ENCODE results near the gene MYRF. TPM values are rescaled to one million over a fixed set of nuclear protein-coding genes. Genes with fewer than 3 reads are reported as not detected.

Gene MYRF
- total RNA-seq, 1 experiment from 2014 or later = 1.0 TPM

GRCh38 chr11:61718621-61719302 lies 33.7 kb upstream of the MYRF start:
- no peak for DNase-seq (ENCODE audit: low spot score)

DNA sequence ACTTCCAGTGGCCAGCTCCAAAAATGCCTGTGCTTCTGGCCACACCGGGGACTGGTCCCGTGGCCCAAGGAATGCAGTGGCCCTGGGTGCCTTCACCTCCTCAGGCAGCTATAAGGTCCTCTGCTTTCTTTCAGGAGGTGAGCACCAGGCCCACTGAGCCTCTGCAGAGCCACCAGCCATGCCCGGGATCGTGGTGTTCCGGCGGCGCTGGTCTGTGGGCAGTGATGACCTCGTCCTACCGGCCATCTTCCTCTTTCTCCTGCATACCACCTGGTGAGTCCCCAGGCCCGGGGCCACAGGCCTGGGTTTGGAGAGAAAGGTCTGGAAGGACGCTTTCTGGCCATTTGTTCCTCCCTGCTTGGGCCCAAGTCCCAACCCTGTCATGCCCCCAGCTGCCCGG lies 32.5 kb upstream of the MYRF start:
- DNase-seq (ENCODE audit: low spot score) = no peak

DNA sequence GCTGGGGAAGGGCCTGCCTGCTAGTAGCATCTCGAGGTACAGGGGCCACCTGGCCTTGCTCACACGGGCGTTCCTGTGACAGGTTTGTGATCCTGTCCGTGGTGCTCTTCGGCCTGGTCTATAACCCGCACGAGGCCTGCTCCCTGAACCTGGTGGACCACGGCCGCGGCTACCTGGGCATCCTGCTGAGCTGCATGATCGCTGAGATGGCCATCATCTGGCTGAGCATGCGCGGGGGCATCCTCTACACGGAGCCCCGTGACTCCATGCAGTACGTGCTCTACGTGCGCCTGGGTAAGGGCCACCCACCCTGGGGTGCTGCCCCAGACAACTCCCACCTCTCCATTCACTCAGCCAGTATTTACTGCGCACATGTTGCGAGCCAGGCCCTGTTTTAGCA lies 31.8 kb upstream of the MYRF start:
- DNase-seq (ENCODE audit: low spot score) = no peak

DNA sequence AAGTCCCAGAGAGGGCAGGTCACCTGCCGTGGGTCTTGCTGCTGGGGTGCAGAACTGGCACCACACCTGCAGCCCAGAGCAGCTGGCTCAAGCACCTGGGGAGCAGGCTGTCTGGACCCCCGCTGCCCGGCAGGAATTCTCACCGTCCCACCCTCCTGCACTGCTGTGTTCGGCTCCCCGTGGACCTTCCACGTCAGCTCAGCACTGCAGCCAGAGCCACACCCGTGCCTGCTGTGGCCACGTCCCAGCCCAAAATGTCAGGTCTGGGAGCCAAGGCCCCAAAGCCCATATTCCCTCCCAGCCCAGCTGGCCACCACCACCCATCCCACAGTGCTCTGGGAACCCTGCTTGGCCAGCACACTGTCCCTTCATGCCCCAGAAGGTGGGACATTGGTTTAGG lies 28.0 kb upstream of the MYRF start:
- no peak for DNase-seq (ENCODE audit: low spot score)

DNA sequence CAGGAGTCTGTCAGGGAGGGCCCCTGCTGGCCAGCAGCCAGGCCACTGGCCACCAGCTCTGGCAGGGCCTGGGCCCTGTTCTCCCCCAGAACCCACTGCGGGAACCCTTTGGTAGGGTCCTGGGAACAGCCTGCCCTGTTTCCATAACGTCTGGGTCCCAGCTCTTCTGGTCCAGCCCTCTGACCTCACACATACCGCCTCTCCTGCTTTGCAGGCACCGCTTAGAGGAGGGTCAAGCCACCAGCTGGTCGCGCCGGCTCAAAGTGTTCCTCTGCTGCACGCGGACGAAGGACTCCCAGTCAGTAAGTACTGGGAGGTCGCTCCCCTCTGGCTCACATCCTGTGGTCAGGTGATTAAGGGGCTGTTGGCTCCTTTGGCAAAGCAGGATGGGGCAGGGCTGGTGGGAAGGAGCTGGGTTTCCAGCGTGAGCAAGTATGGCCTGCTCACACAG lies 26.6 kb upstream of the MYRF start:
- DNase-seq (ENCODE audit: low spot score) = peak; percentile 27

DNA sequence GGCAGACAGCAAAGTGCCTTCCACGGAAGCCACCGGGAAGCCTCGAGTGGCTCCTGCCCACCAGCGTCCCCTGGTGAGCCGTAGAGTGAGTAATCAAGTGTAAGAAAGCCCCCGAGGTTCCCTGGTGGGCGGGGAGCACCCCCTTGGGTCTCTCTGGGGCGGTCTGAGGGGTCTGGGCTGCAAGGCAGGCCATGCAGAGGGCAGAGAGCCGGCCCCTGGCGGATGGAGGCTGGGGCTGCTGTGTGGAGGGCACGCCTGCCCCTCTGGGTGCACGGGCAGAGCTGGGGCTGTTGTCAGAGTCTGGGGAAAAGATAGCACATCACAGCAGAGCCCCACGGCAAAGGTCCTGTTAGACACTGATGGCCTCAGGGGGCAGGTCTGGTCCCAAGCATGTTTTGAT lies 25.7 kb upstream of the MYRF start:
- no peak for DNase-seq (ENCODE audit: low spot score)

- no peak for DNase-seq (ENCODE audit: low spot score)
Measured at GRCh38 chr11:61727401-61727811, 25.0 kb upstream of the MYRF start.

- peak; percentile 23 for DNase-seq (ENCODE audit: low spot score)
Measured at GRCh38 chr11:61728066-61728939, 24.1 kb upstream of the MYRF start.

DNA sequence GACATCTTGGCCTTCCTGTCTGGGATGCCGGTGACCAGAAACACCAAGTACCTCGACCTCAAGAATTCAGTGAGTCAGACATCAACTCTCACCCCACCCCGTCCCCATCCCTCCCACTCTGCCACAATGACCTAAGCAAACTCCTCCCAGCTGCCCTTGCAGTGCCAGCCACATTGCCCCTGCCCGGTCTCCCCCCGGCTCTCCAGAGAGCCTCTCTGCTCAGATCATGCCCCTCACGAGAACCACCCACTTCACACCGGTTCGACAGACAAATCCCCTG lies 23.6 kb upstream of the MYRF start:
- DNase-seq (ENCODE audit: low spot score) = peak; percentile 80

GRCh38 chr11:61730240-61730994 lies 22.0 kb upstream of the MYRF start:
- DNase-seq (ENCODE audit: low spot score) = peak; percentile 21

GRCh38 chr11:61731211-61731951 lies 21.1 kb upstream of the MYRF start:
- DNase-seq (ENCODE audit: low spot score) = no peak

DNA sequence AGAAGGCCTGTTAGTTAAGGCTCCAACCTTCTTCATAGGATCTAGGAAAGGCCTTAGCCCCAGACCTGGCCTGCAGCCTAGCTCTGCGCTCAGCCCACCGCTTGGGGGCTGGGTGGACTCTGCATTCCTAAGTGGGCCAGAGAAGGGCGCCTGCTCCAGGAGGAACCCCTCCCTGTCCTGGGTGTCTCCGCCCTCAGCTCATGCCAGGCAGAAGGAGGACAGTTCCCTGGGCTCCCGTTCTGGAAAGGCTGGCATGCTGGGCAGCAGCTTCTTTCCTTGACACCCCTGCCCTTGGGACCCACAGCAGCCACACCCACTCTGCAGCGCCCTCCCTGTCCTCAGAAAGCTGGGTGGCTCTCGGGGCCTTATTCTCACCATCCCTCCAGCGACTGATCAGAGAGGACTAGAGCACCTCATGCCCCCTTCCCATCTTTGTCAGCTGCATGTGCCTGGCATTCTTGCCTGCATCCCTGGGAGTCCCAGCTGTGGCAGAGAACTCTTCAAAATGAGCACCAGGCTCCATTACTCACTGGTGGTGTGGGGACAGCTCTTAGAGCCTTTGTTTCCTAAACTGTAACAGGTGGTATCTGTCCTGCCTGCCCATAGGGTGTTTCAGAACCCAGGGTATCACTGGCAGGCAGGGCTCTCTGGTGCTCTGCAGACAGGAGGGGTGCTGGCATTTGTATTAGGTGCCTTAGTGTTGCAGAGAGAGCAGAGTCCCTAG lies 20.3 kb upstream of the MYRF start:
- DNase-seq (ENCODE audit: low spot score) = no peak

GRCh38 chr11:61732705-61733104 lies 19.7 kb upstream of the MYRF start:
- DNase-seq (ENCODE audit: low spot score) = no peak

DNA sequence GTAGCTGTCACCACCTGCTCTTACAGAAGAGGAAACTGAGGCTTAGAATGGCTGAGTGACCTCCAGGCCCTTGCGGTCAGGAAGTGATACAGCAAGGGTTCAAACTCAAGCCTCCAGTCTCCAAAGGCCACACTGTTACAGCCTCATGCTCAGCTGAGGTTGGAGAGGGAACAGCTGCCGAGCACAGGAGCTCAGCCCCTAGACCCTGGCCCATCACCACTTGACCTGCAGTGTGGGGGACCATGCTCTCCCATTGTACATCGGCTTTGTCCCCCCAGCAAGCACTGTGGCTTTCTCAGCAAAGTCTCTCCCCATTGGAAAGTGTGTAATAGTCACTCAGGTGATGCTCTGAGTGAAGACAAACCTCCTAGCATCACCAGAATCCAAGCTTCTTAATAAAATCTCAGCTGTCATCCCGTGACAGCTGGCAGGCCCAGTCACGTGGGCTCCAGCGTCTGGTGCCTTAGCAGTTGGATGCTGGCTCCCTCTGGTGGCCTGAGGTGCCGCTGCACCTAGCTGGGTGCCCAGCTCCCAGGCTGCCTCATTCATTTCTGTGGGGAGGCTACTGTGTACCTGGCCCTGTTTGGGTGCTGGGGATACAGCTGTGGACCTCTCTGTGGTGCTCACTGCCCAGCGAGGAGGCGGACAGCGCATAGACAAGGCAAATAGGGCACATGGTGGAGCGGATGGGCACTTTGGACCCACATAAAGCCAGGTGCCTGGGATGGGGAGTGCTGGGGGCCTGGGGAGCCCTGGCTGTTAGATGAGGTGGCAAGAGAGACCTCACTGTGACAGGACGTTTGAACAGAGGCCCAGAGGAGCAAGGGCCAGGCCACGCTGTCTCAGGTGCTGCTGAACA lies 19.1 kb upstream of the MYRF start:
- peak; percentile 77 for DNase-seq (ENCODE audit: low spot score)

DNA sequence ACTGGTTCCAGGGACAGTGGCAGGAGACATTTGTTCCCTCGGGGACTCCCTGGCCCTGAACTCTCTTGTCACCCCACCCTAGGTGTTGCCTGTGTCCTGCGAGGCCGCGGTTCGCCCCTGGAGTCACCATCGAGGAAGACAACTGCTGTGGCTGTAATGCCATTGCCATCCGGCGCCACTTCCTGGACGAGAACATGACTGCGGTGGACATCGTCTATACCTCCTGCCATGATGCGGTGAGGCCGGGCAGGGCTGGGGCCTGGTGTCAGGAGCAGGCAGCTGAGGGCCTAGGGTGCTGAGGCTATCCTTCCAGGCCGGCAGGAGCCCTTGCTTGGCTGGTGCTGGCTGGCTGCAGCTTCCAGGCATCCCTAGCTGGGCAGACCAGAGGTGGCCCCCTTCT lies 17.7 kb upstream of the MYRF start:
- no peak for DNase-seq (ENCODE audit: low spot score)

GRCh38 chr11:61735391-61735790 lies 17.0 kb upstream of the MYRF start:
- no peak for DNase-seq (ENCODE audit: low spot score)

- no peak for DNase-seq (ENCODE audit: low spot score)
Measured at GRCh38 chr11:61736310-61736709, 16.1 kb upstream of the MYRF start.

DNA sequence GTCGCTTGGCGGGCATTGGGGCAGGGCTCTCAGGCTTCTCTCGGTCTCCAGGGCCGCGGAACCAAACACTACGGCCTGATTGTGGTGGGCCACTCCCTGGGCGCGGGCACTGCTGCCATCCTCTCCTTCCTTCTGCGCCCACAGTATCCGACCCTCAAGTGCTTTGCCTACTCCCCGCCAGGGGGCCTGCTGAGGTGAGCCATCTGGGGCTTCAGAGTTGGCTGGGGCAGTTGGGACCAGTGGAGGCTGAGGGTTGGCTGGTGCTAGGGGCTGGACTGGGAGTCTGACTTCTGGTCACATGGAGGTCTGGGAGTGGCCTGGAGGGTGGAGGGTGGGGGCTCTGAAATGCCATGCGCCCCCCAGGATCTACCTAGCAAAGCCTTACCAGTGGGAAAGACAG lies 15.3 kb upstream of the MYRF start:
- DNase-seq (ENCODE audit: low spot score) = no peak

- DNase-seq (ENCODE audit: low spot score) = no peak
Measured at GRCh38 chr11:61737636-61738386, 14.6 kb upstream of the MYRF start.

GRCh38 chr11:61738776-61739175 lies 13.7 kb upstream of the MYRF start:
- no peak for DNase-seq (ENCODE audit: low spot score)

Data from H4 (cell line).